GM12873 (cell line): Measurements from ENCODE around the gene DNTT.
A peak's percentile ranks its signal among the peaks of the same experiment; 100 is the strongest.

ENCODE experiments used
- CTCF ChIP-seq: IDR thresholded peaks from 2 replicates; pipeline ENCODE4 v1.5.1; 2012; ENCODE audit warnings: low read depth, mild to moderate bottlenecking, moderate library complexity, low read length, control low read depth; ENCODE audit not compliant: insufficient read depth; ENCODE audit errors: missing control alignments

The DNTT gene

GRCh38 chr10:96374985-96375830 is 71.0 kb downstream of the DNTT start:
- peak; percentile 98 for TF ChIP-seq CTCF

- no peak for TF ChIP-seq CTCF
These were observed 72.2 kb downstream of the DNTT start for GRCh38 chr10:96376483-96376882.

- no peak for TF ChIP-seq CTCF
These were observed 73.6 kb downstream of the DNTT start for GRCh38 chr10:96377816-96378294.

GRCh38 chr10:96378741-96379140 is 74.5 kb downstream of the DNTT start:
- no peak for TF ChIP-seq CTCF

GRCh38 chr10:96379758-96380157 is 75.5 kb downstream of the DNTT start:
- TF ChIP-seq CTCF: no peak

GRCh38 chr10:96380821-96381220 is 76.6 kb downstream of the DNTT start:
- TF ChIP-seq CTCF: no peak

- TF ChIP-seq CTCF: no peak
These were observed 80.3 kb downstream of the DNTT start for GRCh38 chr10:96384506-96384905.
